ENCODE data around the gene PGGHG. TPM values are rescaled to one million over a fixed set of nuclear protein-coding genes. Genes with fewer than 3 reads are reported as not detected.

The PGGHG gene
- total RNA-seq, 1 donor from 2014 or later: 163 TPM

DNA sequence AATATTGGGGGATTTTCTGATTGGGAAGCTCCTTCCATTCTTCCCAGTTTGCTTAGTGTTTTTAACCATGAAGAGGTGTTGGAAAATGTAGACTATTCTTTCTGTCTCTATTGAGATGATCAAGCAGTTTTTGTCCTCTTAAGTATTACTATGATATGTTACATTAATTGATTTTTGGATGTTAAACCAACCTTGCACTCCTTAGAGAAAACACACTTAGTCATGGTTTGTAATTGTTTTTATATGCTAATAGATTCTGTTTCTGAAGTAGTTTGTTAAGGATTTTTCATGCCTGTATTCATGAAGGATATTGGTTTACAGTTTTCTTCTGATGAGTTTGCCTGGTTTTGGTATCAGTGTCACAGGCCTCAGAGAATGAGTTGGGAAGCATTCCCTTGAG is 12.7 kb upstream of the PGGHG start:
- TF ChIP-seq CTCF (IDR thresholded peaks at IDR 0.05): no peak
- H3K36me3 ChIP-seq: no peaks in the 10 kb centered on the region
- peaks cover 32% of the 10 kb centered on the region for H3K27me3 ChIP-seq (ENCODE audit: low read depth)
- no peaks in the 10 kb centered on the region for H3K9me3 ChIP-seq
- intact Hi-C loops (cut with DNase I): no loop called here
- no peak overlapping the region for H3K27ac ChIP-seq
- no peak for DNase-seq
- no peak overlapping the region for H3K4me3 ChIP-seq
- no peak for ATAC-seq
- H3K4me1 ChIP-seq: peaks cover 33% of the 10 kb centered on the region

DNA sequence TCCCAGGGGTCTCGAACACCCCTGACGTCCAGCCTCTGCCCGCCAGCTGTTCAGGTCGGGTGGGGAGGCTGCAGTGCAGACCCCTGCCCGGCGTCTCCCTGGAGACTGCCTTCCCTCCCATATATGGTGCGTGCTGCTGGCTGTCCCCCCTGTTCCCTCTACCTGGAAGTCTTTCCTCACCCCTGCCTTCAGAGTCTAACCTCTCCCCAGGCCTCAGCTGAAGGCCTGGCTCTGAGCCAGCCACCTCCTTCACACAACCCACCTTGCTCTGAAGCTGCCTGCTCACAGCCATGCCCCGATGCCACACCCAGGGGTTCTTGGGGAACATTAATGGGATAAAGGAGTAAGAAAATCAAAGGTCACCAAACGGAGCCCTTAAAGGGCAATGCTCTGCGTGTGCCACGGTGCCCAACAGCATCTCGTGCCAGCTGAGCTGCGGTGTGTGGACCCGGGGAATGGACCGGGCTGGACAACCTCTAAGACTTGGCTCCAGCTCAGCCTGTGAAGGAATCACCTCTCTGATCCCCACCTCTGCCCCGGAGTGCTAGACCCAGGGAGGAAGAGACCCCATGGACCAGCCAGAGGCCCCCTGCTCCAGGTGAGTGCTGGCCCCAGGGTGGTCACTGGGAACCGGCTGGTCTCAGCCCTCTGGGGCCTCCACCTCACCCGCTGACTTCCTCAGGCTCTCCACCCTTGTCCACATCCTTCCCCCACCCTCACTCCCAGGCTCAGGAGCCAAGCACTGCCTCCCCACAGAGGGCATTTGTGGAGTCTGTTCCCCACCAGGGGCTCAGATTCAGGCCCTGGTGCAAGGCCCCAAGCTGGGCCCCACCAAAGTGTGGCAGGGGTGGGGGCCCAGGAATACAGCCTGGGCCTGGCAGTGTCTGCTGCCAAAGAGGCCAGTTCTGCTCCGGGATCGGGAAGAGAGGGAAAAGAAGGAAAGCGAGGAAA is 10.7 kb upstream of the PGGHG start, which contains the start of gene NLRP6:
TSS of gene NLRP6 (plus strand) at position 407 of the 951 bp plus-strand sequence. CDS start at position 570, 163 bp downstream.
- H3K4me1 ChIP-seq: peaks cover 42% of the 10 kb centered on the region
- H3K4me3 ChIP-seq: peak within 1 kb of the TSS; percentile 46
- H3K9me3 ChIP-seq: no peaks in the 10 kb centered on the region
- TF ChIP-seq CTCF (IDR thresholded peaks at IDR 0.05): no peak
- no peak within 1 kb of the TSS for H3K27ac ChIP-seq
- no peak for DNase-seq
- intact Hi-C loops (cut with DNase I): no loop called here
- H3K27me3 ChIP-seq (ENCODE audit: low read depth): peaks cover 53% of the 10 kb centered on the region
- peak in 1 of 2 donors; percentile 10 for ATAC-seq
- no peaks in the 10 kb centered on the region for H3K36me3 ChIP-seq

DNA sequence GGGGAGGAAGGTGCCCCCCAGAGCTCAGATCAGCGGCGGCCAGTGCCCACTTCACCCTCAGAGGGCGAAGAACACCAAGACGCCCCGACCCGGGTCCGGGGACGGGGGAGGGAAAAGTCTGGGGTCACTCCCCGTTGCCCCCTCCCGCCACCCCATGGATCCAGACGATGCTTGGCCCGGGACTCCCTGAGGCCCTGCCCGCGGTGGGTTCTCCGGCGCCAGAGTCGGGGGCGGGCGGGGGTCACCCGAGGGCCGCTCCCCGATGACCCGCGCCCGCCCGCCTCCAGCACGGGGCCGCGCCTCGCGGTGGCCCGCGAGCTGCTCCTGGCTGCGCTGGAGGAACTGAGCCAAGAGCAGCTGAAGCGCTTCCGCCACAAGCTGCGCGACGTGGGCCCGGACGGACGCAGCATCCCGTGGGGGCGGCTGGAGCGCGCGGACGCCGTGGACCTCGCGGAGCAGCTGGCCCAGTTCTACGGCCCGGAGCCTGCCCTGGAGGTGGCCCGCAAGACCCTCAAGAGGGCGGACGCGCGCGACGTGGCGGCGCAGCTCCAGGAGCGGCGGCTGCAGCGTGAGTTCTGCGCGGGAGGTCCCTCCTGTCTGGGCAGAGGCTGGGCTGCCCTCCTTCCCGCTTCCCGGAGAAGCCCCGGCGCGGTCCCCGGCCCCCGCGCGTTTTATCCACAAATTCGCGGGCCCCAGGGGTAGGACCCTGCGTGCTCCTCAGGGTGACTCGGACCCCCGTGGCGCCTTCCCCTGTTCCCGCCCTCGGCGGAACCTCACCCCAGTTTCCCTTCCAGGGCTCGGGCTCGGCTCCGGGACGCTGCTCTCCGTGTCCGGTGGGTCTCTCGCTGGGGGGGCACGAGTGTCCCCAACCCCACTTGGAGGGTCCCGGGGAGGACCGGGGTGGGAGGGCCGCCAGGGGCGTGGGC is 9.6 kb upstream of the PGGHG start:
- peak; percentile 42 to 47 for ATAC-seq
- peaks cover 42% of the 10 kb centered on the region for H3K4me1 ChIP-seq
- H3K9me3 ChIP-seq: no peaks in the 10 kb centered on the region
- H3K4me3 ChIP-seq: peak overlapping the region; percentile 46
- peak; percentile 61 for DNase-seq
- intact Hi-C loops (cut with DNase I): no loop called here
- peaks cover 63% of the 10 kb centered on the region for H3K27me3 ChIP-seq (ENCODE audit: low read depth)
- TF ChIP-seq CTCF (IDR thresholded peaks at IDR 0.05): no peak
- H3K36me3 ChIP-seq: no peaks in the 10 kb centered on the region
- peak overlapping the region; percentile 11 for H3K27ac ChIP-seq

DNA sequence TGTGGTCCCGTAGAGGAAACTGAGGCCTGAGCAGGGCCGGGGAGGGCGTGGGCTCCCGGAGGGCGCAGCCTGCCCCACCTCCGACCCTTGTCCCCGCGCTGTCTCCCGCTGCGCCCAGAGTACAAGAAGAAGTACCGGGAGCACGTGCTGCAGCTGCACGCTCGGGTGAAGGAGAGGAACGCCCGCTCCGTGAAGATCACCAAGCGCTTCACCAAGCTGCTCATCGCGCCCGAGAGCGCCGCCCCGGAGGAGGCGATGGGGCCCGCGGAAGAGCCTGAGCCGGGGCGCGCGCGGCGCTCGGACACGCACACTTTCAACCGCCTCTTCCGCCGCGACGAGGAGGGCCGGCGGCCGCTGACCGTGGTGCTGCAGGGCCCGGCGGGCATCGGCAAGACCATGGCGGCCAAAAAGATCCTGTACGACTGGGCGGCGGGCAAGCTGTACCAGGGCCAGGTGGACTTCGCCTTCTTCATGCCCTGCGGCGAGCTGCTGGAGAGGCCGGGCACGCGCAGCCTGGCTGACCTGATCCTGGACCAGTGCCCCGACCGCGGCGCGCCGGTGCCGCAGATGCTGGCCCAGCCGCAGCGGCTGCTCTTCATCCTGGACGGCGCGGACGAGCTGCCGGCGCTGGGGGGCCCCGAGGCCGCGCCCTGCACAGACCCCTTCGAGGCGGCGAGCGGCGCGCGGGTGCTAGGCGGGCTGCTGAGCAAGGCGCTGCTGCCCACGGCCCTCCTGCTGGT is 8.8 kb upstream of the PGGHG start:
- H3K27ac ChIP-seq: no peak overlapping the region
- TF ChIP-seq CTCF (IDR thresholded peaks at IDR 0.05): no peak
- intact Hi-C loops (cut with DNase I): no loop called here
- H3K4me1 ChIP-seq: peaks cover 42% of the 10 kb centered on the region
- peak overlapping the region; percentile 46 for H3K4me3 ChIP-seq
- DNase-seq (peak; percentile 60), ATAC-seq (peak; percentile 16 to 51)
- no peaks in the 10 kb centered on the region for H3K9me3 ChIP-seq
- no peaks in the 10 kb centered on the region for H3K36me3 ChIP-seq
- H3K27me3 ChIP-seq (ENCODE audit: low read depth): peaks cover 68% of the 10 kb centered on the region

Measured in lower lobe of right lung (tissue), 2 donors.